ENCODE results near the gene TMSB10.

GRCh38 chr2:84875213-84875560 lies 30.3 kb upstream of the TMSB10 start:
- TF ChIP-seq ESRRG (CRISPR knock-in tag; IDR thresholded peaks at IDR 0.05) (no peak), TCF4 (CRISPR knock-in tag; IDR thresholded peaks at IDR 0.05; ENCODE audit: borderline replicate concordance) (no peak), ZFP30 (CRISPR knock-in tag; IDR thresholded peaks at IDR 0.05) (no peak), RARB (CRISPR knock-in tag; IDR thresholded peaks at IDR 0.05) (no peak), PATZ1 (CRISPR knock-in tag; IDR thresholded peaks at IDR 0.05; ENCODE audit: borderline replicate concordance) (no peak), CREB5 (CRISPR knock-in tag; IDR thresholded peaks at IDR 0.05; ENCODE audit: low read depth) (no peak)

Measured in SK-N-SH treated with all-trans-retinoic acid at 6 μM for 48 hours (cell line).